Adrenal gland (tissue), 5 donors: Measurements from ENCODE around the gene BACH1.
A peak's percentile ranks its signal among the peaks of the same experiment; 100 is the strongest.

Experiments used
- CTCF ChIP-seq, 6 experiments: fragments of 450-650 bp in 4 of 6; fragments of 200-600 bp in 2 of 6; sonication (generic) in 1 of 6; IDR thresholded peaks; 1 replicate in 5 of 6; 2 replicates in 1 of 6; pipeline versions ENCODE4 v1.5.1 to v1.8.0; 2016 to 2021; ENCODE audit warnings: antibody characterized with exemption in 6 of 6, mild to moderate bottlenecking in 2 of 6, moderate library complexity in 1 of 6
- POLR2A ChIP-seq, 2 donors: fragments of 450-650 bp; IDR thresholded peaks; one replicate each; pipeline ENCODE4 v1.6.1; 2017; ENCODE audit warnings: antibody characterized with exemption in 2 of 2, mild to moderate bottlenecking in 2 of 2, moderate library complexity in 1 of 2
- donor health status: DM: no; HTN: no; CAD: no.

GRCh38 chr21:29376556-29376955 lies 77.8 kb downstream of the BACH1 start:
- TF ChIP-seq POLR2A (IDR thresholded peaks at IDR 0.05) (no peak), CTCF (IDR thresholded peaks at IDR 0.05) (peak in 3 of 6 experiments; percentile 18 to 32 (median 23))
